ENCODE results near the gene WDR70.
"Not testable (repeated sequence)": the region's sequence is repeated elsewhere in the genome, so short reads cannot be mapped to it uniquely, and the experiment has no call there.

The WDR70 gene

DNA sequence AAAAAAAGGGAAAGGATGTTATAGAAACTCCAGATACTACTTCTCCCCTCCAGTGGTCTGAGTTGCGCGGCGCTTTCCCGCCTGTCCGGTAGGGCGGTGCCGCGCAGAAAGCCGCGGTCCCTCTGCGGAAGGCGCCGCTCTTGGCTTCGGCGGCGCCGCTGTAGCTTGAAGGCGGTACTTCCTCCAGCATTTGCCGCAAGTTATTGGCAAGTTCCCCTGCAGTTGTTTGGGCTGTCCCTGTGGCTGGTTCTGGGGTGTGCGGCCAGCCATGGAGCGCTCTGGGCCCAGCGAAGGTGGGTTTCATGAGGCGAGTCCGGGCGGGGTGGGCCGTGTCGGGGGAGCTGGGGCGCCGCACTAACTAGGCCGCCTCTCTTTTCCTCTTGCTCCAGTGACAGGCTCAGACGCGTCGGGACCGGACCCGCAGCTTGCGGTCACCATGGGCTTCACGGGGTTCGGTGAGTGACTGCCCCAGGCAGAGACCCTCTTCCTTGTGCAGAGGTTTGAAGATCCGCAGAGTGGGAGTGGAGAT lies at the start of gene WDR70:
WDR70 (plus strand) TSS at position 219 of the 529 bp plus-strand sequence; CDS start at position 269, 50 bp downstream.
- DNase-seq, result peak; percentile 85

DNA sequence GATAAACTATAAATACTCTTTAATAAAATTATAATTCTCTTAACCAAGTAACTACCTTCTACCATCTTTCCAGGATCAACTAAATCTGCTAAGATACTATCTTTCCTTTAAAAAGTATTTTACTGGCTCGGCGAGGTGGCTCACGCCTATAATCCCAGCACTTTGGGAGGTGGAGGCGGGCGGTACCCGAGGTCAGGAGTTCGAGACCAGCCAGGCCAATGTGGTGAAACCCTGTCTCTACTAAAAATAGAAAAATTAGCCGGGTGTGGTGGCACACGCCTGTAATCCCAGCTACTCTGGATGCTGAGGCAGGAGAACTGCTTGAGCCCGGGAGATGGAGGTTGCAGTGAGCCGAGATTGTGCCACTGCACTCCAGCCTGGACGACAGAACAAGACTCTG lies 44.4 kb upstream of the WDR70 start:
- not testable (repeated sequence) for DNase-seq

DNA sequence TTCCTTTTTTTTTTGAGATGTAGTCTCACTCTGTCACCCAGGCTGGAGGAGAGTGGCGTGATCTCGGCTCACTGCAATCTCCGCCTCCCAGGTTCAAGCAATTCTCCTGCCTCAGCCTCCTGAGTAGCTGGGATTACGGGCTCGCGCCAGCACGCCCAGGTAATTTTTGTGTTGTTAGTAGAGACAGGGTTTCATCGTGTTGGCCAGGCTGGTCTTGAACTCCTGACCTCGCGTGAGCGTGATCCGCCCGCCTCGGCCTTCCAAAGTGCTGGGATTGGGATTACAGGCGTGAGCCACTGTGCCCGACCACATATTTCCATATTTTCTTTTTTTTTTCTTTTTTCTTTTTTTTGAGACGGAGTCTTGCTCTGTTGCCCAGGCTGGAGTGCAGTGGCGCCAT lies 36.4 kb upstream of the WDR70 start:
- DNase-seq, result not testable (repeated sequence)

DNA sequence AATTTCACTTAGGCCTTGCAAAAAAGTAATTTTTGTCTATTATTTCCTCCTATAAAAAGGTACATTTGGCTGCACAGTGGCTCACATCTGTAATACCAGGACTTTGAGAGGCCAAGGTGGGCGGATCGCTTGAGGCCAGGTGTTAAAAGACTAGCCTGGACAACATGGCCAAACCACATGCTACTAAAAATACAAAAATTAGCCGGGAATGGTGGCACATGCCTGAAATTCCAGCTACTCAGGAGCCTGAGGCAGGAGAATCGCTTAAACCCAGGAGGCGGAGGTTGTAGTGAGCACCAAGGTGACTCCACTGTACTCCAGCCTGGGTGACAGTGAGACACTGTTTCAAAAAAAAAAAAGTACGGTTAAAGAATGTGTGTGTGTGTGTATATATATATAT lies 24.0 kb upstream of the WDR70 start:
- no peak for DNase-seq

DNA sequence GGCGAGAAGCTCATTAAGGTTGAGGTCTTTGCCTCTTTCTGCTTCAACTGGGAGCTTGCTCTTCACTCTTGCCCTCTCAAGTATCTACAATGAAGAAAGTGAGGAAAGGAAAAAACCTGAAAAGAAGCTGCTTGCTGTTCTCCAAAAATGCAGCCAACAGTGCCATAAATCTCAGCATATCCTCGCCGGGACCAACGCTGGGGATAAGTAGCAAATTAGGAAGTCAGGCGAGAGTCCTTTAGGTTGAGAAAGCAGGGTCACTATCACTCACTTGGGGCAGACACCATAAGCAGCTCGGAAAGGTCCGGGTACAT lies 8.6 kb upstream of the WDR70 start:
- no peak for DNase-seq

- peak; percentile 90 for DNase-seq
Measured at GRCh38 chr5:37370864-37371726, 8.0 kb upstream of the WDR70 start, which contains the start of gene NUP155. NUP155 (minus strand) TSS chr5:37371106; CDS start chr5:37370977, 129 bp downstream.

DNA sequence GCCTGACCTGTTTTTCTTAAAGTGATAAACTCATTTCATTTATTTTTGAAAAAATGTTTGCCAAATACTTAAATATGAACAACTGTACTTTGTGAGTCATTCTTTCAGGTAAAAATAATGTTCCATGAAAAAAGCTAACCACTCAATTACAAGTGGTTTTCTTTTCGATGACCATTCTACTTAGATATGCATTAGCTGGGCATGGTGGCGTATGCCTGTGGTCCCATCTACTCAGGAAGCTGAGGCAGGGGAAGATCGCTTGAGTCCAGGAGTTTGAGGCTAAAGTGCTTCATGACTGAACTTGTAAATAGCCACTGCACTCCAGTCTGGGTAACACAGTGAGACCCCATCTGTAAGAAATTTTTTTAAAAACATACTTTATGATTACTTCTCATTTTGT lies 4.0 kb upstream of the WDR70 start:
- no peak for DNase-seq

DNA sequence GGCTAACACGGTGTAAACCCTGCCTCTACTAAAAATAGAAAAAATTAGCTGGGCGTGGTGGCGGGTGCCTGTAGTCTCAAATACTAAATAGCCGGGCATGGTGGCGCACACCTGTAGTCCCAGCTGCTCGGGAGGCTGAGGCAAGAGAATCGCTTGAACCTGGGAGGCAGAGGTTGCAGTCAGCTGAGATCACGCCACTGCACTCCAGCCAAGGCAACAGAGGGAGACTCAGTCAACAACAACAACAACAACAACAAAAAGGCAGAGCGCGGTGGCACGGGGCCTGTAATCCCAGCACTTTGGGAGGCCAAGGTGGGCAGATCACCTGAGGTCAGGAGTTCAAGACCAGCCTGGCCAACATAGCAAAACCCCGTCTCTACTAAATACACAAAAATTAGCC lies 1.1 kb upstream of the WDR70 start:
- DNase-seq, result not testable (repeated sequence)

- no peak for DNase-seq
Measured at GRCh38 chr5:37391591-37391990, 12.5 kb downstream of the WDR70 start.

DNA sequence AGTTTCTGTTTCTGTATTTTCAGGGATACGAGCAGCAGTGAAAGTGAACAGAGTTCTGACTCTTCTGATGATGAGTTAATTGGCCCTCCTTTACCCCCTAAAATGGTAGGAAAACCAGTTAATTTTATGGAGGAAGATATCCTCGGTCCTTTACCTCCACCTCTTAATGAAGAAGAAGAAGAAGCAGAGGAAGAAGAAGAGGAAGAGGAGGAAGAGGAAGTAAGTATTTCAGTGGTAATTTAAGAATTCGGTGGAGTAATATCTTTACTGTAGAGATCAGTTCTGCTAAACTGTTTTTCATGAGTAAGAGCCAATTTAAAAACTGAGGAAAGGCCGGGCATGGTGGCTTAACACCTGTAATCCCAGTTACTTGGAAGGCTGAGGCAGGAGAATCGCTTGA lies 17.2 kb downstream of the WDR70 start:
- DNase-seq, result no peak

DNA sequence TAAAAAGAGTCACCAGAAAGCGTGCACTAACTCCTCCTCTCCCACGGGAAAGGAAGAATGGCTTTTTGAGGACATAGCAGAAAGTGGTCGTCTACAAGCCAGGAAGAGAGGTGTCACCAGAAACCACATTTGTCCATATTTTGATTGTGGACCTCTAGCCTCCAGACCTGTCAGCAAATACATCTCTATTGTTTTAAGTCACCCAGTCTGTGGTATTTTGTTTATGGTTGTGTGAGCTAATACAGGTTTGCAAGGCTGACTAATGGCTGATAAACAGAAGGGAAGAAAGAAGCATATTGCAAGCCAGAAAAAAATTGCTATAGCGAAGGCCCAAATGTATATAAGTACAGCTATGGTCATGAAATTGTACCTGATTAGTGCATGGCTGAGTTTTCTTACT lies 21.4 kb downstream of the WDR70 start:
- DNase-seq, result no peak

DNA sequence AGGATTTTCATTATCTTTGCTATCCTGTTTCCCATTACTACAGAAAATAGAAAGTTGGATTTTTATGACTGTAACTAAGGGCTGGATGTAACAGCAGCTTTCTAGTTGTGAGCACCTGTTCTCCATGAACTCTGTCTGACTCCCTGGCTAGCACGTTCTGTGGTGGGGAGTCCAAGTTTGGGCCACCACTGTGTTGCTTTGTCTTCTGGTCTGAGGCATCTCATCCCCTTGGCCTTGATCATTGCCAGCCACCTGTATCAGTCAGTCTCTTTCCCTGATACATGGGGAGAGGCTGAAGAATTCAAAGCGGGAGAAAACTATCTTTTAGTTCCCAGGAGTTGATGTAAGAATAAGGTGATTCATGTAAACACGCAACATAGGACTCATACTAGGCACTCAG lies 33.4 kb downstream of the WDR70 start:
- DNase-seq, result no peak

DNA sequence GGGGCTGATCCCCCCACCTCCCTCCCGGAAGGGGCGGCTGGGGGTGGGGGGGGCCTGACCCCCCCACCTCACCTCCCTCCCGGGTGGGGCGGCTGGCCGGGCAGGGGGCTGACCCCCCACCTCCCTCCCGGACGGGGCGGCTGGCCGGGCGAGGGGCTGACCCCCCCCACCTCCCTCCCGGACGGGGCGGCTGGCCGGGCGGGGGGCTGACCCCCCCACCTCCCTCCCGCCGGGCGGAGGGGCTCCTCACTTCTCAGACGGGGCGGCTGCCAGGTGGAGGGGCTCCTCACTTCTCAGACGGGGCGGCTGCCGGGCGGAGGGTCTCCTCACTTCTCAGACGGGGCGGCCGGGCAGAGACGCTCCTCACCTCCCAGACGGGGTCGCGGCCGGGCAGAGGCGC lies 36.3 kb downstream of the WDR70 start:
- DNase-seq, result not testable (repeated sequence)

- DNase-seq, result no peak
Measured at GRCh38 chr5:37417347-37417746, 38.2 kb downstream of the WDR70 start.

DNA sequence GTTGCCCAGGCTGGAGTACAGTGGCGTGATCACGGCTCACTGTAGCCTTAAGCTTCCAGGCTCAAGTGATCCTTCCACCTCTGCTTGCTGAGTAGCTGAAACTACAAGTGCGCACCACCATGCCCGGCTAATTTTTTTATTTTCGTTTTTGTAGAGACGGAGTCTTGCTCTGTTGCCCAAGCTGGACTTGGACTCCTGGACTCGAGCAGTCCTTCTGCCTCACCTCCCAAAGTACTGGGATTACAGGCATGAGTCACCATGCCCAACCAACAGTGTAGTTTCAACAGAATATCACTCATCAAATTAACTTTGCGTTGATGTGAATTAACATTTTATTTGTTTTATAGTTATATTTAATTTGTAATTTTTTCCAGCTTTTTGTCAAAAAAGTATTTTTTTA lies 45.3 kb downstream of the WDR70 start:
- DNase-seq, result no peak

GRCh38 chr5:37428044-37428443 lies 48.9 kb downstream of the WDR70 start:
- DNase-seq, result no peak

- no peak for DNase-seq
Measured at GRCh38 chr5:37435261-37435660, 56.1 kb downstream of the WDR70 start.

DNA sequence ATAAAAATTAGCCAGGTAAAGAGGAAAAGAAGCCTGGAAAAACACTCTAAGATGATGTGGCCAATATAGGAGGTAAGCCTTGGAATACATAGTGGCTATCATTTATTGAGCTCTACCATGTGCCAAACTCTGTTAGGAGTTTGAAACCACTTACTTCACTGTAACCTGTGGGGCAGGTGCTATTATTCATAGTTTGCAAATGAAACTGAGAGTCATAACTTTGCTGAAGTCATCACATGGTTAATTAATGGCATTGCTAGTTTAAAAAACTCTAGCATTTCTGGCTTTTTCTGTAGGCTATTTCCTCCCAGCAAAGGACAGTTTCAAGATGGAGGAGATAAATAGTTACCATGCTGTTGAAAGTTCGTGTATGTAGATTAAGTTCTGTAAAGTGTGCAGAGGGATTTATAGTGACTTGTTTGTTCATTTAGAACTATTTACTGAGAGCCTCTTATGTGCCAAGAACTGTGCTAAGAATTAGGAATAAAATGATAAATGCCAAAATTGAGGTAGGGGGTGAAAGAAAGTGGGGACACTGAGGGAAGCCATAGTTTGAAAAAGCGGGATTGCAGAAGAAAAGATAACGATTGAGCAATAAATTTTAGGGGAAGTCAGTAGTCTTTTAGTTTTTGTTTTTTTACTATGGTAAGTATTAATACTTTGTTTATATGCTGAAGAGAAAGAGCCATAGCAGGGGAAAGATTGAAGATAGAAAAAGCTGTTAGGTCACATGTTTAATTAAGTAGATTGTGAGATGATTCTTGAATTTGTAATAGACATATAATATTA lies 57.2 kb downstream of the WDR70 start:
- DNase-seq, result no peak

- DNase-seq, result no peak
Measured at GRCh38 chr5:37437711-37438110, 58.6 kb downstream of the WDR70 start.

DNA sequence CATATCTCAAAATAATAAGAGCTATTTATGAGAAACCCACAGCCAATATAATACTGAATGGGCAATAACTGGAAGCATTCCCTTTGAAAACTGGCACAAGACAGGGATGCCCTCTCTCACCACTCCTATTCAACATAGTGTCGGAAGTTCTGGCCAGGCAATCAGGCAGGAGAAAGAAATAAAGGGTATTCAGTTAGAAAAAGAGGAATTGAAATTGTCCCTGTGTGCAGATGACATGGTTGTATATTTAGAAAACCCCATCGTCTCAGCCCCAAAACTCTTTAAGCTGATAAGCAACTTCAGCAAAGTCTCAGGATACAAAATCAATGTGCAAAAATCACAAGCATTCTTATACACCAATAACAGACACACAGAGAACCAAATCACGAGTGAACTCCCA lies 66.7 kb downstream of the WDR70 start:
- not testable (repeated sequence) for DNase-seq

DNA sequence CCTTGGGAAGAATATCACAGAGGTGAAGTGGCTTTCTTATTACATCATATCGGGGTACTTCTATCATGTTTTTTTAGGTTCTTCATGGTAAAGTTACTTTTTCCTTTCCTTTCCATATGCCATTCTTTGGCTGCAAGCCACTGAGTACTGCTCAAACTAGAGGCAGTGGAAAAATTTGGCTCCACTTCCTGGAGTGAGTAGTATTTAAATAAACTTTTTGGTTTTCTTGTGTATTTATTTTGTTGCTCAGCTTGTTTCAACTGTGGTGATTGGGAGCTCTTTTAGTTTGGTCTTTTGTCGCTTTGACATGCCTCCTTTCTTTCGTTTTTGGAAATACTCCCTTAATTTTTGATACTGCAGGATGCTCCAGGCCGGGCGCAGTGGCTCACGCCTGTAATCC lies 69.8 kb downstream of the WDR70 start:
- DNase-seq, result no peak

DNA sequence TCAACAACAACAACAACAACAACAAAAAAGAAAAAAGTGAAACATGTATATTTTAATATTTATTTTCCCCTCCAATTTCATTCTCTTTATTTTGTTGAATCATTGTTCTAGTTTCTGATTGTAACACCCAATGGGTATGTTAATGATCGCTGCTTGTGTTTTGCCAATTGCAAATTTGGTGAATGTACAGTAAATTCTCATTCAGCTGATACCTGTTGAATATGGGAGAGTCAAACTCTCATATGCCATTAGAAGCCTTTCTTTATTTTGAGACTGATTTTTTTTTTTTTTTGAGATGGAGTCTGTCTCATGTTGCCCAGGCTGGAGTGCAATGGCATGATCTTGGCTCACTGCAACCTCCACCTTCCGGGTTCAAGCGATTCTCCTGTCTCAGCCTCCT lies 72.9 kb downstream of the WDR70 start:
- not testable (repeated sequence) for DNase-seq

GRCh38 chr5:37453252-37453651 lies 74.1 kb downstream of the WDR70 start:
- not testable (repeated sequence) for DNase-seq
